Measurements from ENCODE around the gene PCDH11Y. TPM values are rescaled to one million over a fixed set of nuclear protein-coding genes. Genes with fewer than 3 reads are reported as not detected.
"Not testable (repeated sequence)": the region's sequence is repeated elsewhere in the genome, so short reads cannot be mapped to it uniquely, and the experiment has no call there.

The PCDH11Y gene
- total RNA-seq, 2 donors from 2014 or later = not detected

DNA sequence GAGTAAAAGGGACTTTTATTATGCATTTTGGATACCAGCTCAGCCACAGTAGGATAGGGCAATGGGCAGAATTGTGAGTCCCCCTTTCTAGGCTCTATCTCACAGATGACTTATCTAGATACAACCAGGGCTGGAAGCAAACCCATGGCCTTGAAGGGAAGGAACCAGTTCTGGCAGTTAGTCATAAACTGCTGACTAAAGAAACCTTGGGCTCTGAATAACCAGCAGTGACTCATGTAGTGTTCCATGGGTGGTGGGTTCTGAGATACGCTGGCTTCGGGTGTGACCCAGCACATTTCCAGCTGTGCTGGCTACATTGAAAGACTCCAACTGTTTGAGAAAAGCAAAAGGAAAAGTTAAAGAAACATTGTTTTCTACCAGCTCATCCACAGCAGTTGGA is 679.2 kb downstream of the PCDH11Y start:
- not testable (repeated sequence) for H3K27me3 Mint-ChIP-seq; H3K9me3 Mint-ChIP-seq; H3K27ac Mint-ChIP-seq; DNase-seq (ENCODE audit: low spot score); ATAC-seq; H3K36me3 Mint-ChIP-seq; H3K4me1 Mint-ChIP-seq (ENCODE audit: low read depth in 2 of 2); H3K4me3 Mint-ChIP-seq

DNA sequence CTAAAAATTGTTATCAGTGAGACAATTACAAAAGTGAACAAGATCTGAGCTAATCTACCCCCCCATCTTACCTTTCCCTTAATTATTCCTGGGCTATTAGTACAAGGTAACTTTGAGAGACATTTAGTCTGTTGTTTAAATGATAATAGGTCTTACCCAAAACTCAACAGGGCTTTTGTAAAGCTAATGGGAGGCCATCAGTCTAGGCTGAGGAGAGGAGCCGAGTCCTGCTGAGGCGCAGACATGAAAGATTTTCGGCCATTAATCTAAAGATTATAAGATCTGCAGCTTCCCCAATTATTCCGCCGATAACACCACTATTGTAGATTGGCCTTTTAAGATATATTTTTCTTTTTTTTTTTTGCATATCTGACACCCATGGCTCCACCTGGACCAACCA is 708.6 kb downstream of the PCDH11Y start:
- H3K4me1 Mint-ChIP-seq (ENCODE audit: low read depth in 2 of 2); H3K27ac Mint-ChIP-seq; ATAC-seq; H3K4me3 Mint-ChIP-seq; H3K9me3 Mint-ChIP-seq; H3K36me3 Mint-ChIP-seq; DNase-seq (ENCODE audit: low spot score); H3K27me3 Mint-ChIP-seq: not testable (repeated sequence)

DNA sequence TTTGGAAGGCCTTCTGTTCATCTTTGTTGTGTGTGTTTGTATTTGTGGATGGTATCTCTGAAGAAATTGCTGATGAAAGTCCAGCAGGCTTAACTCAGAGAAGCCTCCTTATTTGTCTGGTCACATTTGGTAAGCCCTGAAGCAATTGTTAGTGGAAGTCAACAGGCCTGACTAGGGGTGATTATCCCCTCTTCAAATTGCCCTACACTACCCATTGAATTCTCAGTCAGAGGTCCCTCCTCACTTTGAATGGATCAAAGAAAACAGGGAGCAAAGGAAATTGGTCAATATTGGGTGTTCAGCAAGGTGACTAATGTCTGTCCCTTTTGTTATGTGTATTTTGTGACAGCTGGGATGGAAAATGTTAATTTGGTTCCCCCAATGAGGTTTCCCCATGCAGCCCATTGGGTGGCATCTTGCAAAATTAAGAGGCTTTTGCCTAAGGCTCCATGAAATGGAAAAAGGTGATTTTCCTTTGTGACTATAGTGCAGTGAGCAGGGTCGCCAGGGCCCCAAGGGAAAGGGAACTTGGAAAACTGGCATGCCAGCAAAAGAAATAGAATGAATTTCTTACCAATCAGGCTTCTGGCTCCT is 709.8 kb downstream of the PCDH11Y start:
- not testable (repeated sequence) for H3K27me3 Mint-ChIP-seq; H3K4me3 Mint-ChIP-seq; H3K27ac Mint-ChIP-seq; DNase-seq (ENCODE audit: low spot score); H3K4me1 Mint-ChIP-seq (ENCODE audit: low read depth in 2 of 2); ATAC-seq; H3K36me3 Mint-ChIP-seq; H3K9me3 Mint-ChIP-seq

DNA sequence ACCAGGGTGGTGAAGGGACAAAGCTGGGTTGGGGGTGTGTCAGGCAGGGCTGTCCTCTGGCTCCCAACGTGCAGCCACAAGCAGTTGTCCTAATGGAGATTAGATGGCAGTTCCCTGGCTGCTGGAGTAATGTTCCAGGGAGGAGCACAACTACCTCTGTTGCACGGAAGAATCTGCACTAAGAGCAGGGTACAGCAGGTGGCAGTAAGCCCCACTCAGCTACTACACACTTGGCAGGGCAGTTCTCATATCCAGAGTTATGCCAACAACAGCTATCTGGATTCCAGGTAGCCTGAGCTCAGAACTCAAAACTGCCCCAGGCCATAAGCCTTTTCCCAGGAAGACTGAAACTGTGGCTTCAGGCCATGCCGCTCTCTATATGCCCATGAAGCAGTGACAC is 761.3 kb downstream of the PCDH11Y start:
- H3K4me3 Mint-ChIP-seq; H3K27ac Mint-ChIP-seq; H3K9me3 Mint-ChIP-seq; ATAC-seq; H3K36me3 Mint-ChIP-seq; H3K27me3 Mint-ChIP-seq; DNase-seq (ENCODE audit: low spot score); H3K4me1 Mint-ChIP-seq (ENCODE audit: low read depth in 2 of 2): not testable (repeated sequence)

DNA sequence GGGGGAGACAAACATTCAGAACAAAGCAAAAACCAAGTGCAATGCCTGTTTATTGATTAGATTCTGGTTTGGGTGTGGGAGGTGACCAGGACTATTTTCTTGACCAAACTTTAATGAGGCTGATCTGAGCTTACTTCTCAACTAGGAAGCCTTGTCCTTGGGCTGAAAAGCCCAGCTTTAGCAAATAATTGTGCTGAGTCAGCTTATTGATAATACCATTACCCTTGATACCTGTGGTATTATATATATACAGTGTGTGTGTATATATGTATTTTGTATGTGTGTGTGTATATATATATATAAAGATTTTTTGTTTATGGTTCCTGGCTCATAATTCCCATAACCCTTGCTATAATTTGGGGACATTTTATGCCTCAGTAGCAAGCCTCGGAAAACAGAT is 776.4 kb downstream of the PCDH11Y start:
- H3K4me3 Mint-ChIP-seq, ATAC-seq, H3K27me3 Mint-ChIP-seq: not testable (repeated sequence)

More for the DNA sequence above, 776.4 kb downstream of the PCDH11Y start:
- H3K36me3 Mint-ChIP-seq; H3K27ac Mint-ChIP-seq; H3K4me1 Mint-ChIP-seq (ENCODE audit: low read depth in 2 of 2); DNase-seq (ENCODE audit: low spot score); H3K9me3 Mint-ChIP-seq: not testable (repeated sequence)

Measured in natural killer cell treated with Interleukin-12 subunit alpha and Interleukin-12 subunit beta and Interleukin-15 and Interleukin-18, amount 100 ng/mL, for 72 hours (primary cell).